ENCODE results near the gene KCNK16. TPM values are rescaled to one million over a fixed set of nuclear protein-coding genes. Genes with fewer than 3 reads are reported as not detected.

KCNK16 gene
- total RNA-seq, 4 donors from 2014 or later = 0.88 TPM; not detected in 3

GRCh38 chr6:39302011-39302410 is 20.5 kb downstream of the KCNK16 start:
- WGBS, 2 donors = 96 to 100% methylated on average over 2 of the region's 2 CpGs

GRCh38 chr6:39301606-39302005 is 20.9 kb downstream of the KCNK16 start:
- H3K4me3 ChIP-seq (replicated peaks in 1 of 3) = no peak overlapping the region
- WGBS, 2 donors = 76 to 87% methylated on average over 7 of the region's 7 CpGs
- peaks cover 0 to 7% of the 10 kb centered on the region in 2 donors for H3K4me1 ChIP-seq
- H3K36me3 ChIP-seq = no peaks in the 10 kb centered on the region
- no peak for DNase-seq
- no peak for TF ChIP-seq POLR2A (IDR thresholded peaks at IDR 0.05)
- TF ChIP-seq, protein P1, sequence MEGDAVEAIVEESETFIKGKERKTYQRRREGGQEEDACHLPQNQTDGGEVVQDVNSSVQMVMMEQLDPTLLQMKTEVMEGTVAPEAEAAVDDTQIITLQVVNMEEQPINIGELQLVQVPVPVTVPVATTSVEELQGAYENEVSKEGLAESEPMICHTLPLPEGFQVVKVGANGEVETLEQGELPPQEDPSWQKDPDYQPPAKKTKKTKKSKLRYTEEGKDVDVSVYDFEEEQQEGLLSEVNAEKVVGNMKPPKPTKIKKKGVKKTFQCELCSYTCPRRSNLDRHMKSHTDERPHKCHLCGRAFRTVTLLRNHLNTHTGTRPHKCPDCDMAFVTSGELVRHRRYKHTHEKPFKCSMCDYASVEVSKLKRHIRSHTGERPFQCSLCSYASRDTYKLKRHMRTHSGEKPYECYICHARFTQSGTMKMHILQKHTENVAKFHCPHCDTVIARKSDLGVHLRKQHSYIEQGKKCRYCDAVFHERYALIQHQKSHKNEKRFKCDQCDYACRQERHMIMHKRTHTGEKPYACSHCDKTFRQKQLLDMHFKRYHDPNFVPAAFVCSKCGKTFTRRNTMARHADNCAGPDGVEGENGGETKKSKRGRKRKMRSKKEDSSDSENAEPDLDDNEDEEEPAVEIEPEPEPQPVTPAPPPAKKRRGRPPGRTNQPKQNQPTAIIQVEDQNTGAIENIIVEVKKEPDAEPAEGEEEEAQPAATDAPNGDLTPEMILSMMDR (IDR thresholded peaks at IDR 0.05) = no peak
- H3K27ac ChIP-seq = no peak overlapping the region
- intact Hi-C loops (cut with DNase I) = loop anchor here (5.0 kb wide), 1 partner anchor 69 kb away; no protein-coding TSS in a partner anchor
- no peaks in the 10 kb centered on the region for H3K27me3 ChIP-seq
- no peaks in the 10 kb centered on the region for H3K9me3 ChIP-seq

More at GRCh38 chr6:39302011-39302410, 20.5 kb downstream of the KCNK16 start:
- intact Hi-C loops (cut with DNase I) = loop anchor here (5.0 kb wide), 1 partner anchor 70 kb away; no protein-coding TSS in a partner anchor
- Histone ChIP-seq H3K27me3 (no peaks in the 10 kb centered on the region), H3K27ac (no peak overlapping the region), H3K36me3 (no peaks in the 10 kb centered on the region), H3K9me3 (no peaks in the 10 kb centered on the region), H3K4me1 (peaks cover 0 to 7% of the 10 kb centered on the region in 2 donors), H3K4me3 (replicated peaks in 1 of 3) (no peak overlapping the region)
- TF ChIP-seq POLR2A (IDR thresholded peaks at IDR 0.05) = no peak
- TF ChIP-seq, protein P1 (IDR thresholded peaks at IDR 0.05) = no peak
- DNase-seq = no peak

DNA sequence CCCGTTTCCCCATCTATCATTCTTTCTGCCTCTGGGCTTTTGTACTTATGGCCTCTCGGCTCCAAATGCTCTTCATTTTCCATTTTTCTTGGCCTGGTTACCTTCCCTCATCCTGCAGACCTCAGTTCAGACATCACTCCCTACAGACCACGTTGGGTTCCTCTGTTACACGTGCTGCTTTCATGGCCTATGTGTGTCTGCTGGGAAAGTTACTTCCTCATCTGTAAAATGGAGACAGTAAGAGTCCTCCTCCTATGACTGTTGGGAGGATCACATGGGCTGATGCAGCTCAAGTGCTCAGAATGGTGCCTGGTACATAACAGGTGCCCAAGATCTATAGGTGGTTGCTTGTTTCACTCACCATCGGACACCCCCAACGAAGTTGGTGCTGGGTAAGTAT is 21.8 kb downstream of the KCNK16 start:
- no peak overlapping the region for H3K4me3 ChIP-seq (replicated peaks in 1 of 3)
- no peaks in the 10 kb centered on the region for H3K36me3 ChIP-seq
- intact Hi-C loops (cut with DNase I) = loop anchor here (5.0 kb wide), 1 partner anchor 68 kb away; no protein-coding TSS in a partner anchor
- H3K27ac ChIP-seq = no peak overlapping the region
- no peak for DNase-seq
- TF ChIP-seq POLR2A (IDR thresholded peaks at IDR 0.05) = no peak
- TF ChIP-seq, protein P1 (IDR thresholded peaks at IDR 0.05) = no peak
- WGBS, 2 donors = 81 to 90% methylated on average over 6 of the region's 6 CpGs
- no peaks in the 10 kb centered on the region for H3K9me3 ChIP-seq
- peaks cover 0 to 9% of the 10 kb centered on the region in 2 donors for H3K4me1 ChIP-seq
- H3K27me3 ChIP-seq = no peaks in the 10 kb centered on the region

GRCh38 chr6:39298061-39298460 is 24.4 kb downstream of the KCNK16 start:
- 59 to 70% methylated on average over 7 to 10 of the region's 10 CpGs for WGBS, 2 donors
- H3K27ac ChIP-seq = no peak overlapping the region
- no peak overlapping the region for H3K4me3 ChIP-seq (replicated peaks in 1 of 3)
- H3K4me1 ChIP-seq = peaks cover 0 to 11% of the 10 kb centered on the region in 2 donors
- H3K9me3 ChIP-seq = no peaks in the 10 kb centered on the region
- intact Hi-C loops (cut with DNase I) = no loop called here
- H3K36me3 ChIP-seq = no peaks in the 10 kb centered on the region
- TF ChIP-seq, protein P1 (IDR thresholded peaks at IDR 0.05) = no peak
- DNase-seq = no peak
- no peaks in the 10 kb centered on the region for H3K27me3 ChIP-seq

DNA sequence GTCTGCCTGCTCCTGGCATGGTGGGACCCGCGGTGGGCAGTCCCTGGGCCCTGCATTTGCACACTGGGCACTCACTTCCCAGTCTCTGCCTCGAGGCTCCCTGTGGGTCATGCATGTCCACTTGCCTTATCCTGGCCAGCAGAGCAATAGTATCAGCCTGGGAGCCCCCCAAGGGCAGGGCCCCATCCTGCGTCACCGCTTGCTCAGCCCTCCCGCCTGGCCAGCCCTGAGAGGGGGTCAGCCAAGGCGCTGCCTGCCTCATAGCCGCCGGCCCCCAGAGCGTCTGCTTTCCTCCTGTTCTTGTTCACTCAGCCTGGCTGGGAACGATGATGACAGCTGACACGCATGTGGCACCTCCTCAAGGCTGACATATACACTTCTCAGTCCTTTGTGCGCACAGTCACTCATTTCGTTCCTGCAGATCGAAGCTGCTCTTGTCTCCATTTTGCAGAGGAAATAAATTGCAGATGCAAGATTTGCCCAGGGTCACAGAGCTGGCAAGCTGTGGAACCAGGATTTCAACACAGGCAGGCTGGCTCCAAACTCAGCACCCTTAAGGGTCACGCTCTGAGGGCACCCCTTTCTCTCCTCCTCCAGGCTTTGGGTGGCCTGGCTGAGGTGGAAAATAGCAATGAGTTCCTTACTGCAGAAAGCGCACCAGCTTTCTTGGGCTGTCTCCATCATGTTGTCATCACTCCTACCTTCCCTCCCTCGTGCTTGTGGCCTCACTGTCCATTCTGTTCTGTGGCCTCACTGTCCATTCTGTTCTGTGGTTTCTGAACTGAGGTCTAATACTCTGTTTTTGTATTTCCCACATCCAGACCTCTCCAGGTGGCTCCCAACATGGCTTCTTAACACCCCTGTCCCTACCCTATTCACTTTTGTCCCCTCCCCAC is 25.5 kb downstream of the KCNK16 start:
- Histone ChIP-seq H3K9me3 (no peaks in the 10 kb centered on the region), H3K4me1 (peaks cover 0 to 6% of the 10 kb centered on the region in 2 donors), H3K4me3 (replicated peaks in 1 of 3) (no peak overlapping the region), H3K27me3 (no peaks in the 10 kb centered on the region), H3K36me3 (no peaks in the 10 kb centered on the region), H3K27ac (no peak overlapping the region)
- no peak for DNase-seq
- 68 to 86% methylated on average over 18 of the region's 18 CpGs for WGBS, 2 donors
- no peak for TF ChIP-seq POLR2A (IDR thresholded peaks at IDR 0.05)
- TF ChIP-seq, protein P1 (IDR thresholded peaks at IDR 0.05) = no peak
- intact Hi-C loops (cut with DNase I) = no loop called here
